Tibial nerve (tissue), 4 donors: Measurements from ENCODE around the gene ZNF438.

Source experiments
- CTCF ChIP-seq, 5 experiments: fragments of 200-600 bp in 3 of 5; fragments of 450-650 bp in 2 of 5; sonication (generic) in 3 of 5; IDR thresholded peaks; one replicate each; pipeline ENCODE4 v1.5.1; 2016 to 2019; ENCODE audit warnings: antibody characterized with exemption in 5 of 5, mild to moderate bottlenecking in 3 of 5, moderate library complexity in 2 of 5
- EP300 ChIP-seq, 2 donors: sonication (generic); formaldehyde crosslinking; IDR thresholded peaks; one replicate each; pipeline ENCODE4 v1.6.1; 2017; ENCODE audit warnings: antibody characterized with exemption in 2 of 2, mild to moderate bottlenecking in 1 of 2
- POLR2A ChIP-seq, 2 donors: fragments of 450-650 bp; IDR thresholded peaks; one replicate each; pipeline ENCODE4 v1.6.1; 2017; ENCODE audit warnings: antibody characterized with exemption in 2 of 2, mild to moderate bottlenecking in 2 of 2, moderate library complexity in 2 of 2

GRCh38 chr10:30866896-30867295, 164.8 kb downstream of the ZNF438 start:
- no peak for TF ChIP-seq CTCF (IDR thresholded peaks at IDR 0.05)
- no peak for TF ChIP-seq POLR2A (IDR thresholded peaks at IDR 0.05)
- no peak for TF ChIP-seq EP300 (IDR thresholded peaks at IDR 0.05)
